Medulla oblongata (tissue), 1 donor: Measurements from ENCODE around the gene FANCC.

Experiments used
- DNase-seq: peaks from one replicate; pipeline ENCODE4 v3.0.0-alpha.2; 2015; ENCODE audit errors: extremely low spot score

Gene FANCC

DNA sequence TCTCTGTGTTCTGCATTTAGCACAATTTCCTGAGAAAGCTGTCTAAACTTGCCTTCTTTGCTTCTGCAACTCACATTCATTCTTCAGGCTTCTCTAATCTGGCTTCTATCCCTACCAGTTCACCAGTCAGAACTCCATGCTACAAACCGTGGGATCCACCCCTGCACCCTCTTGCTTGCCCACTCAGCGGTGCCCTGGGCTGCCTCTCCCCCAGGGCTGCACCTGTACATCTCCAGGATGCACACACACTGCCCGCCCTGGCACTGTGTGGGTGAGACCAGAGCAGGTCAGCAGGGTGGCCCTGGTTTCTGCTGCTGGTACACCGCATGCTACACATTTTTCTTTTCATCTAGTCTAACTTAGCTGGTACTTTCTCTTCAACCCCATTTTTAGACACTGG lies 127.1 kb downstream of the FANCC start:
- no peak for DNase-seq

DNA sequence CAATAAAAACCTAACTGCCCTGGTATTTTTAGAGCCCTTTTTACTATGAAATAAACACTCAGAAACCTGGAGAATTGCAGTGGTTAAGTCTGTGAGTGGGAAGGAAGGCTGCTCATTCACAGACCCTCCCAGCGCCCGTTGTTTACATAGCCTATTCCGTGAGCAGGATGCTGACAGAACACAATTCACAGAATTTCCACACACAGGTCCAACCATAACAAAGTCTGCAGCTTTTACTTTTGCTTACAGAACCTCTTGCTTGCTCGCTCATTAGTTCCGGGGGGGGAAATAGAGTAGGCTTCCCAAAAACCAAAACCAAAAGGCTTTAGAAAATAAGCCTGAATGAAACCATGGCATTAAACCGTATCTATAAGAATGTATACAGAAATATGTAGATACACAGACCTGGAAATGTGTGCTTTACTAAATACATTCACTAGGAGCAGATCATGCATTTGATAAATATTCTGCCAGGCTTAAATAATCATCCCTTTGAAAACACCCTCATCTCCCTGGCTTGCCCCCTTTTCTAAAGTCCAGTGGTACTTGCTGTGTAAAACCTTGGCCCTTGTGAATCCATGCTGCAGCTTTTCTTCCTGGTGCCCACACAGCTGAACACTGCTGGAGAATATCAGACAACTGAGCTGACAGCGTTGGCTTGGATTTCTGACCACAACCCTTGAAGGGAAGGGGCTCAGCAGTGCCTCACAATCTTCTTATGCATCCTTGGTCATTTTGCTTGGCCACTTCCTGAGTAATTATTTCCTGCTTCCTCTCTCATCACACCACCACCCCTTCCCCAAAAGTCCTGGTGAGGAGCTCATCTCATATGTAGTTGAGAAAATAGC lies 128.0 kb downstream of the FANCC start:
- peak; percentile 26 for DNase-seq

DNA sequence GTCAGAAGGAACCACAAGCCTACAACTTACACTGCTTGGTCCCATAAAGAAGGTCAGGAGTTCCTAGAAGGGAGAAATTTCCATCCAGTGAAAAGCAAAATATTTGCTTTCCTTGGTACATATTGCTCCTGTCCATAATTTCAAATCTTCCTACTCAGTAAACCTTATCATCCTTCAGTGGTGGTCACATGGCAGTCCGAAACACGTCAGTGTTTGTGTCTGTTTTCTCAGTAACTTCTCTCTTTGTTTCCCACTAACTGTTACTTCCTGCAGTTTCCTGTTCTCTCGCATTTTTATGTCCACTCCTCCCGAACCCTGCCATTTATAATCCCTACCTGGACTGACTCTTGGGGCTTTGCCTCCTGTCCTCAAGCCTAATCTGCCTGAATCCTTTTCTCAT lies 129.1 kb downstream of the FANCC start:
- DNase-seq: no peak

DNA sequence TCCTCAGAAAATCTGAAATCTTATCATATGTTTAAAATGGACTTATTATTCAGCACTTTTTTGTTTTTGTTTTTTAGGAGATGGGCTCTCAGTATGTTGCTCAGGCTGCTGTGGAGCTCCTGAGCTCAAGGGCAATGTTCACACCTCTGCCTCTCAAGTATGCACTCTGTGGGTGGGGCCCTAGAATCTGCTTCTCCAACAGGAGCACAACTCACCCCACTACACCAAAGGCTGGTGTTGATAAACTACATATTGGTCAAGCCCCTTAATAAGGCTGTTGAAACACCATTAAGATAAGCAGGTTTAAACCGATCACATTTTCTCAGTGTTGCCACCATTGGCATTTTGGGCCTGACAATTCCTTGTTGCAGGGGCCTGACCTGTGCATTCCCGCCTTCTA lies 131.6 kb downstream of the FANCC start:
- DNase-seq: no peak

DNA sequence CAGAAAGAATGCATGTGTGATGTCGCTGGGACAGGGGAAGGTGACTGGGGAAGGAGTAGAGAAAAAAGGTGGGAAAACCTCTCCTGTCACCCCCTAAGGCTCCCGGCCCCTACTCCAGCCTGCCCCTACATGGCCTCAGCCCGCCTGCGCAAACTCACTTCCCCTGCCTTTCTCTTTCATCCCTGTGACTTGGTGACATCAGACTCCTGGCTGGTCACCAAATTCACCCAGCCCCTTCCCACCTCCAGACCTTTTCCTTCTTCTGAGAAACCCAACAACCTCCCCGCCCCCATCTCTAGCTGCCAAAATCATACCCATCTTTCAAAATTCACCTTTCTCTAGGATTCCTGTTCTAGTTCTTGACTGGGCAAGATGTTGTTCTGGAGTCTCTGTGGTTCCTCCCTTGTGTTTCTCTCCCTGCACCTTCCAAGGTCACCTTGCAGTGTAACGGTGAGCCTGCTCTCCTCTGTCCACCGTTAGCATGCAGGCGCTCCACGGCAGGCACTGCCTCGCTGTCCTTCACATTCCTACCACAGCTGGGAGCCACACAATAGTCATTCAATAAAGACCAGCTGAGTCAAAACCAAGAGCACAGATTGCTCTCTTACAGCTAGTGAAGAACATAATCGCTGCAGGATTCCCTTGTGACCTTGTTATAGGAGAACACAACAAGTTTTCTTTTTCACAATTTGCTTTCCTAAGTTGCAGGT lies 134.5 kb downstream of the FANCC start:
- peak; percentile 37 for DNase-seq

DNA sequence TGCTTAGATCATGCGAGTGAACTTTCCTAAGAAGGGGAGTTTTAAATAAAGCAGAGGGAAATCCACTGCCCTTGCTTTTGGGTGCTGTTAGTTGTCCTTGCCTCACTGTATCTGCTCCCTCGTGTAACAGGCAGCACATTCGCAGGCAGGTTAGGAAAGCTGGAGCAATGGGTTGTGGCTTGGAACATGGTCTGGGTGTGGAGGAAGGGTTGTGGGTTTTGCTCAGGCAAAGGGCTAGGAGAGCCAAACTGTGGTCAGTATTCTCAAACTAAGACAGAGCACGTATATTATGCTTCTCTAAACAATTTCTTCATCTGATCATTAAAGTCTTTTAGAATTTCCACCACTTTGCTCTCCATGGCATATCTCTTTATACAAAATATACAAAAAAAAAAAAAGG lies 135.7 kb downstream of the FANCC start:
- no peak for DNase-seq

DNA sequence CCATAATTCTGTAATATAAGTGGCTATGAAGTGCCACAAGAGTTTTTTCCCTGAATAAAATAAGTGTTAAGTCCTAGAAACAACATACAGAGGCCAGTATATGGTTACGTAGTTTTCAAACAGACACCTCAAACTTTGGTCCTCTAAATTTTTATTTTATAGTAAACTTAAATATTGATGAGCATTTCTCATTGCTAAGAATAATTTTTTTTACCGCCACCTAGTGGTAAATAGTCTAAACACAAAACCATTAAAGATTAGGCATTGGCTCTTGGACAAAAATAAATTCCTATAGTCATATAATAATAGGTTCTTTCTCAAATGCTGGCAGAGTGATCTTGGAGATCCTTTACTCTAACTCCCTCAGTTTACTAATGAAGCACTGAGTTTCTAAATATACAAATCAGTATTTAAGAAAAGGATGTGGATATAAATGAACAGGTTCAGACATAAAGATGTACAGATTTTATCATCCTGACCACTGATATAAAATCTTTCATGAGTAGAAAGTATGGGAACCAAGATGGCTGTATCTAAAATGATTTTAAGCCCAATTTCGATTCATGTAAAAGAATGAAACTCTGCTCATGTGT lies 136.2 kb downstream of the FANCC start:
- DNase-seq: no peak

DNA sequence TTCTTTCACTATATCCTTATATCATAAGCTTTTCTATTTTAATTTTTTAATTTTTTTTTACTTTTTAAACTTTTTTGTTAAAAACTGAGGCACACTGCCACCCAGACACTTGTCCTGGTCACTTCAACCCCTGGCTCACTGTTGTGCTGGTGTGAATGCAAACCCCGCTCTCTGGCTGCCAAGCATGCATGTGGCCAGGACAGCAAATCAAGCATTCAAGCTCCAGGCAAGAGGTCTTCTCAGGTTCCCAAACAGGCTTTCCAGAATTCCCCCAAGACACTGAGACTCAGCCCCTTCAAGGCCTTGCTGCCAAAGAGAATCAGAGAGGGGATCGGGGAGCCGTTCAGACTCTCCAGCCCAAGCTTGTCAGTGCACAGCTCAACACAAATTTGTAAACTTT lies 139.9 kb downstream of the FANCC start:
- DNase-seq: no peak

DNA sequence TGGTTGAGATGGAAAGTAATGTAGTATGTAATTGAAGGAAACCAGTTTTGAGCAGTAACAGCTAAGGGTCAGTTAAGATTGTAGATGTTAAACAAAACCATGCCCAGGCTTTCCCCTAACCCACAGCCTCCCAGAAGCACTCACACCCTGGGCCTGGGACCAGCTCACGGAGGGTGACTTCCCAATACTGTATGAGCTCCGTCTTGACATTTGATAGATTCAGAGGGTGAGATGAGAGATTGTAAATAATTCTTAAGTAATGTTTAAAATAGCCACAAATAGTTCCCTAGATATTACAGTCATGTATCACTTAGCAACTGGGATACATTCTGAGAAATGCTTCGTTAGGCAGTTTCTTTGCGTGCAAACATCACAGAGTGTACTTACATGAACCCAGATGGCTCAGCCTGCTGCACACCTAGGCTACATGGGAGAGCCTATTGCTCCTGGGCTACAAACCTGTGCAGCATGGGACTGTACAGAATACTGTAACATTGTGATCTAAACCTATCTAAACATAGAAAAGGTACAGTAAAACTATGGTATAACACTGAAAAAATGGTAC lies 140.7 kb downstream of the FANCC start:
- no peak for DNase-seq

DNA sequence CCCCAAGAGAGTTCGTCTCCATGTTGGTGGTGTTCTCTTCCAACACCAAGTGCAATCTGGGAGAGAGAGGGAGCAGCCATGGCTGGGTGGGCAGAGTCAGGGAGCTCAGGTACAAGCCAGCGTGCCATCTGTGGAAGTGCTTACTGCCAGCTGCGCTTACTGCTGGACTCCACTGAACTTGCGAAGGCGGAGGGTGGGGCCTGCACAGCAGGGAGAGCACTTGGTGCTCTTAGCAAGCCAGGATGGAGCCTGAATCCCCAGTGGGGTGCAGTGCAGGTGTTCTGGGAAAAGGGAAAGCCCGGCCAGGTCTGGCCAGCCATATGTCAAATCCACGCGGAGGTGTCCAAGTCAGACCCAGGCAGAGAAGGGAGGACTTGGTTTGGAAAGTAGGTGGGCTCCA lies 142.0 kb downstream of the FANCC start:
- DNase-seq: no peak

DNA sequence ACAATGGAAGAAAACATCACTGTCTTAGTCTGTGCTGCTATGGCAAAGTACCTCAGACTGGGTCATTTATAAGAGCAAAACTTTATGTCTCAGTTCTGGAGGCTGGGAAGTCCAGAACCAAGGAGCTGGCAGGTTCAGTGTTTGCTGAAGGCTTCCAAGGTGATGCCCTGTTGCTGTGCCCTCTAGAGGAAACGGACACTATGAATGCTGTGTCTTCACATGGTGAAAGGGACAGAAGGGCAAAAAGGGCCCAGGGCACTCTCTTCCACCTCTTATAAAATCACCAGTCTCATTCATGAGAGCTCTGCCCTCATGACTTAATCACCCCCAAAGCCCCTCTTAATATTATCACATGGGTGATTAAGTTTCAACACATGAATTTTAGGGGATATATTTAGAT lies 143.5 kb downstream of the FANCC start:
- DNase-seq: no peak

DNA sequence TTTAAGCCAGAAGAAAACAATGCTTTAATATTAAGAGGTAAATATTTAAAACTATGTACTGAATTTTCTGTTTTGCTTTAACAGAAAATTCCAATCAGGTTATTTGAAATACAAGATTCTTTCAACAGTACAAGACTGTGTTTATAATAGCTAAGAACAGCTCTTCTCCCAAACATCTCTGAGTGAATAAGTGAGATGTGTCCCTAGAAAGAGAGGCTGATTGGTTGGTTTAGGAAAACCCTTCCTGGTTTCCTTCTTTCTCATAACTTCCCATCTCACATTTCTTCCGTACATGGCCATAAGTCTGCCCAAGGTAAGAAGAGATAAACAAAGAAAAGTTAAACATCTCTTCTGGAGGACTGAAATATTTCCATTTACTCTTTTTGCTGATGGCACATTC lies 145.9 kb downstream of the FANCC start:
- no peak for DNase-seq

DNA sequence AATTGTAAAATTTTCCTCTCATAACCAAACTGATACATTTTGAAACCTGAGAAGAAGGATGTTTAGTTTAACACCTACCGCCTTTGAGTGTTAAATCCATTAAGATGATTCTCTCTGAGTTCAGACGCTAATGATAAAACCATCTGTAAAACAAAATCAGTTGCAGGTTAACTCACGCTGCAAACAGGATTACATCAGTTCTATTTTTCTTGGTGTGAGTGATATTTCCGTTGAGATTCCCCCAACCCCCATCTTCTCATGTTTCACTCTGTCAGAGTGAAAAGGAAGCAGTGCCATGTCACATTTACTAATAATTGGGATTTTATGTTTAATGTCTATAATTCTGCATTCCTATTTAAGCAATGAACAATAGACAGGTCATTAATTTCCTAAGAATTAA lies 146.5 kb downstream of the FANCC start:
- DNase-seq: no peak

DNA sequence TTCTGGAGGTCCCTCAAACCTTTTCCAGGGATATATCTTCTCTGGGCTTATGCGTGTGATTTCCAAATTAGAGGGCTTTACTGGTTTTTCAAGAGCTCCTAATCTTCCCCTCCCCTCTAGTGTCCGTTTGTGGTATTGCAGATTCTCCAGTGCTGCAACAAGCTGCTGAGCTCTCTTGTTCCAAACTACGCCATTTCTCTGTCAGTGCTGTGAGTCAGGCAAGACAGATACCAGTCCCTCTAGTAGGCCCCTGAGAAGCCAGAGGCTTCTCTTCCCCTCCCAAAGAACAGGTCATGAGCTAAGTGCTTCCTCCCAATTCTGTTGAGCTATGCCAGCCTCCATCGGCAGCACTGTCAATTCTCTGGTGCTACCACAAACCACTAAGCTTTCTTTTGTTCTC lies 149.5 kb downstream of the FANCC start:
- DNase-seq: no peak

DNA sequence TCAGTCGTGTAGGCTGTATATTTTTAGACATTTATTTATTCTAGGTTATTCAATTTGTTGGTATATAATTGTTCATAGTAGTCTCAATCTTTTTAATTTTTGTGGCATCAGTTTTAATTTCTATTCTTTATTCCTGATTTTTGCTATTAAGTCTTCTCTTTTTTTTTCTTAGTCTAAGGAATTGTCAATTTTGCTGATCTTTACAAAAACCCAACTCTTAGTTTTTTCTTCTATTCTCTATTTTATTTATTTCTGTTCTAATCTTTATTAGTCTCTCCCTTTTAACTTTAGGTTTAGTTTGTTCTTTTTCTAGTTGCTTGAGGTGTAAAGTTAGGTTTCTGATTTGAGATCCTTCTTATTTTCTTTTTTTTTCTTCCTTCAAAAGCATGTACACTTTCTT lies 152.5 kb downstream of the FANCC start:
- DNase-seq: no peak

DNA sequence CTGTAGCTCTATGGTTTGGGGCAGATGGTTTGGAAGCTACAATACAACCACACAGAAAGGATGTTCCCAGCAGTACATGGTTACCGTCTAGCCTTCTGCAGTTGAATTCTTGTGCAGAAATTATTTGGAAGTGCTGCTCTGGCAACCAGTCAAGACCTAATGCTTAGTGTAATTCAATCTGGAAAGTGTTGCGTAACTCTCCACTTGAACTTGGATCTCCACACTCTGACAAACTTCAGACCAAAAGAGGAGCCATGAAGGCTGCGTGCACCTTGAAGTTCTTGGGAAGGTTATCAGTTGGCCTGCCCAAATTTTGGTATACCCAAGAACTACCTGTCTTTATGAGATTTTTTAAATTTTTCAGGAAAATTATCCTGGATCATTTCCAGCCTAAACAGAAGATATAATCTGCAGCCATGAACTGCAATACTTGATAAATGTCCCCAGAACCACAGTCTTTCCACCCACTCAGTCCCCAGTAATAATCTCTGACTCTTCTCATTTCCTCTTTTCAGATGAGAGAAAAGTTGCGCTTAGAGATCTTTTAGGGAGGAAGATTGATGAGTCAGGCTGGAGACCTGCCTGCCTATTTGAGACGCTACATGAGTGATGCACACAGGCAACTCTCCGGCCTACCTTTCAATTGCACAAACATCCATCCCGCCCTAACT lies 159.9 kb downstream of the FANCC start:
- peak; percentile 22 for DNase-seq

DNA sequence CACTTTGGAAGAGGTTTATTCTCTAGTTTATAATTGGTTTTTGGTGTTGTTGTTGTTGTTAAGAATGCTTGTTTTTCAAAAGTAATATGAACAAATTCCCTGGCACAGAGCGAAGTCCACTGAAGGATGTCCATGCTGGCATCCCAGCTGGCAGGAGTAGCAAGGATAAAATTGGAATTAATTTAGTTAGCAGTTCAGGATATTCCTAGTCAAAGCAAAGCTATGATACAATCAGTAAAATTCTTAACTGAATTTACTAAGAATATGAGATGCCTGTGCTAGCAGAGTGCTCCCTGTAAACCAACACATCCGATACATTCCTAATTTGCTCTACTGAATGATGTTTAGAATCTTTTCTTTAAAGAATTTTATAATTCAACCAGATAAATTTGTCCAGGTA lies 161.4 kb downstream of the FANCC start:
- DNase-seq: no peak

DNA sequence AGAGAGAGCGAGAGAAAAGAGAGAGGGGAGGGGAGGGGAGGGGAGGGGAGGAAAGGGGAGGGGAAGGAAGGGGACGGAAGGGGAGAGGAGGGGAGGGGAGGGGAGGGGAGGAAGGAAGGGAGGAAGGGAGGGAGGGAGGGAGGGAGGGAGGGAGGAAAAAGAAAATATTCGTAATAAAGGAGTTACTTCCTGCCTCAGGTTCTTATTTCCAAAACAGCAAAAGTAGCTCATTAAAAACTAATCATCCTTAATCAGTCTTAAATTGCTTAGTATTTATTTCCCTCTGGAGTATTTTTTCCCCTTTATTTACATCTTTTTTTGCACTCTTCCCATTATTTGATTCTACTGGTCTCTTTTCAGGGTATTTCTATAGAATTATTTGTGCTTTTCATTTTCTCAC lies 162.3 kb downstream of the FANCC start:
- no peak for DNase-seq

DNA sequence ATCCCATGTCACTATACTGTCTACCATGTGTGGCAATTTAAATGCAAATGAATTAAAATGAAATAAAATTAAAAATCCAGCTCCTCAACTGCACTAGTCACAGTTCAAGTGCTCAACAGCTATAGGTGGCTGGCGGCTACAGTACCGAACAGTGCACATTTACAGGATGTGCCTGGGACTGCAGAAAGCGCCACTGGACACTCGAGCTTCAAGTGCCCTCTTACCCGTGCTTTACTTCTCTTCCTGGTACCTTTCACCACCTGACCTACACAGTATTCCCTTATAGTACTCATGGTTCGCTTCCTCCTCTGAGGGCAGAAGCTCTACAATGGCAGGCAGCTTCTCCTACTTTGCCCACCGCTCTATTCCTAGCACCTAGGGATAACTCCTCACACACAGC lies 166.6 kb downstream of the FANCC start:
- no peak for DNase-seq

DNA sequence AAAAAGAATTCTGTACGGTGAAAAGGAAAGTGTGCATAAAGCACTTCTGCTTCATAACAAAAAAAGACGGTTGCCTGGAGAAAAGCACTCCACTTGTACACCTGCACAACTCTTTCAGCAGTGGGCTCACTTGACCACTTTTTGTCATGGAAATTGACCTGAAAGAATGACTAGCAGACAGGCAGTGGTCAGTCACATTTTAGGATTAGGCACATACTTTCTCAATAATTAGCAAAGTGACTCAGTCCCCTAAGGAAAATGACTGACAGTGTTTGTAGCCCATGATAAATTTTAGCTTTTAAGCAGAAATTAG lies 169.3 kb downstream of the FANCC start:
- DNase-seq: no peak

DNA sequence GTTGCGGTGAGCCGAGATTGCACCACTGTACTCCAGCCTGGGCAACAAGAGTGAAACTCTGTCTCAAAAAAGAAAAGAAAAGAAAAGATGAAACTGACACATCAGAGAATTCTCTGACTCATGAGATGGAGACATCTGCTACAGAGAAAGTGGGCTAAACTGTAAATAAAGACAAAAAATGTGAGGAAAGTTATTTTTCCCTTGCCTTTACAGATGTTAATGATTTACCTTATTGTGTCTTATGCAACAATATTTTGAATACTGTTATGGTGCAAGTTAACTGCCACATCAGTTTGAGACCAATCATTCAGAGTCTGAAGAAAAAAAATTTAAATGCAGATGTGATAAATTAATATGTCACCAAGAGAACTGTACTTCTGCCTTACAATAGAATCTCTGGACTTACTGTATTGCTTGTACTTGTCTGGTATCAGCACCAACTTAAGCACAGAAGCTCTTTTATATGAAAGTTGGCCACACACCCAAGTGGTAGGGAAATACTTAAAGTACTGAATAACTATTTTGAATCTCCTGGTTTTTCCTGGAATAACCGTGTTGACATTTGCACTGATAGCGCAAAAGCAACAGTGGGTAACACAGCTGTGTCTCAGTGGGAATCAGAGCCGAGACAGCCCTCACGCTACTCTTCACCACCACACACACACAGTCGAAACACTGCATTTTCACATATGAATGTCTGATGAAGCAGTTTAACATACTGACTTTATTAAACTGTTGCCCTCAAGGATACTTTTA lies 169.9 kb downstream of the FANCC start:
- DNase-seq: no peak
